ENCODE results near the gene PDZRN3. TPM values are rescaled to one million over a fixed set of nuclear protein-coding genes. Genes with fewer than 3 reads are reported as not detected.
A peak's percentile ranks its signal among the peaks of the same experiment; 100 is the strongest.

Gene PDZRN3
- total and polyA plus RNA-seq, 2 experiments from 2014 or later: 7.5 to 14.0 TPM

- peaks cover 22% of the 10 kb centered on the region for H3K4me1 Mint-ChIP-seq
Measured at GRCh38 chr3:73469331-73469730, 155.4 kb downstream of the PDZRN3 start.

GRCh38 chr3:73467211-73467610 lies 157.5 kb downstream of the PDZRN3 start:
- H3K4me3 Mint-ChIP-seq: no peak overlapping the region
- Histone ChIP-seq H3F3A (replicated peaks; ENCODE audit: low read depth) (no peaks in the 10 kb centered on the region), H2AFZ (no peak overlapping the region), H3K4me3 (no peak overlapping the region), H3K27me3 (ENCODE audit: insufficient read depth) (no peaks in the 10 kb centered on the region), H3K4me1 (ENCODE audit: insufficient read depth) (no peaks in the 10 kb centered on the region), H3K36me3 (ENCODE audit: insufficient read depth) (no peaks in the 10 kb centered on the region), H3K4me2 (no peak overlapping the region), H3K27ac (ENCODE audit: low read depth) (no peak overlapping the region), H3K9me2 (ENCODE audit: insufficient read depth) (peaks cover 12% of the 10 kb centered on the region; the same call in 1 of the 2 replicates), H4K20me1 (replicated peaks; ENCODE audit: insufficient read depth) (no peaks in the 10 kb centered on the region), H3K79me2 (replicated peaks; ENCODE audit: insufficient read depth) (no peaks in the 10 kb centered on the region)
- H3K27ac Mint-ChIP-seq: no peak overlapping the region
- DNase-seq (ENCODE audit: low spot score) (no peak), ATAC-seq (no peak)
- H3K27me3 Mint-ChIP-seq (ENCODE audit: insufficient read depth, low read depth, poor library complexity): no peaks in the 10 kb centered on the region
- peaks cover 14% of the 10 kb centered on the region for H3K4me1 Mint-ChIP-seq
- H3K9me3 Mint-ChIP-seq: no peaks in the 10 kb centered on the region
- H3K36me3 Mint-ChIP-seq (ENCODE audit: low read depth): no peaks in the 10 kb centered on the region
- TF ChIP-seq EZH2 (IDR thresholded peaks at IDR 0.05; ENCODE audit: low read depth, unreplicated experiment) (no peak), ZNF114 (CRISPR knock-in tag; IDR thresholded peaks at IDR 0.05) (no peak), CREB1 (CRISPR knock-in tag; IDR thresholded peaks at IDR 0.05; ENCODE audit: low read depth) (no peak), STAT1 (IDR thresholded peaks at IDR 0.05; ENCODE audit: unreplicated experiment) (no peak), ZNF331 (CRISPR knock-in tag; IDR thresholded peaks at IDR 0.05; ENCODE audit: low read depth) (no peak), EZH2phosphoT487 (IDR thresholded peaks at IDR 0.05; ENCODE audit: unreplicated experiment) (no peak), ZNF462 (CRISPR knock-in tag; IDR thresholded peaks at IDR 0.05) (no peak), NANOG (IDR thresholded peaks at IDR 0.05; ENCODE audit: borderline replicate concordance) (no peak)
- TF ChIP-seq, protein P1, sequence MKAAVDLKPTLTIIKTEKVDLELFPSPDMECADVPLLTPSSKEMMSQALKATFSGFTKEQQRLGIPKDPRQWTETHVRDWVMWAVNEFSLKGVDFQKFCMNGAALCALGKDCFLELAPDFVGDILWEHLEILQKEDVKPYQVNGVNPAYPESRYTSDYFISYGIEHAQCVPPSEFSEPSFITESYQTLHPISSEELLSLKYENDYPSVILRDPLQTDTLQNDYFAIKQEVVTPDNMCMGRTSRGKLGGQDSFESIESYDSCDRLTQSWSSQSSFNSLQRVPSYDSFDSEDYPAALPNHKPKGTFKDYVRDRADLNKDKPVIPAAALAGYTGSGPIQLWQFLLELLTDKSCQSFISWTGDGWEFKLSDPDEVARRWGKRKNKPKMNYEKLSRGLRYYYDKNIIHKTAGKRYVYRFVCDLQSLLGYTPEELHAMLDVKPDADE (IDR thresholded peaks at IDR 0.05): no peak

More at GRCh38 chr3:73469331-73469730, 155.4 kb downstream of the PDZRN3 start:
- Histone ChIP-seq H3K4me1 (ENCODE audit: insufficient read depth) (peaks cover 3% of the 10 kb centered on the region; the same call in 1 of the 2 replicates), H2AFZ (no peak overlapping the region), H3K36me3 (ENCODE audit: insufficient read depth) (no peaks in the 10 kb centered on the region), H3F3A (replicated peaks; ENCODE audit: low read depth) (no peaks in the 10 kb centered on the region), H3K4me3 (no peak overlapping the region), H4K20me1 (replicated peaks; ENCODE audit: insufficient read depth) (no peaks in the 10 kb centered on the region), H3K27me3 (ENCODE audit: insufficient read depth) (no peaks in the 10 kb centered on the region), H3K79me2 (replicated peaks; ENCODE audit: insufficient read depth) (no peaks in the 10 kb centered on the region), H3K4me2 (no peak overlapping the region), H3K9me2 (ENCODE audit: insufficient read depth) (peaks cover 12% of the 10 kb centered on the region; the same call in 1 of the 2 replicates), H3K27ac (ENCODE audit: low read depth) (no peak overlapping the region)
- Mint-ChIP-seq H3K9me3 (no peaks in the 10 kb centered on the region), H3K27me3 (ENCODE audit: insufficient read depth, low read depth, poor library complexity) (peaks cover 4% of the 10 kb centered on the region), H3K36me3 (ENCODE audit: low read depth) (no peaks in the 10 kb centered on the region), H3K27ac (peak overlapping the region; percentile 22; the same call in 1 of the 2 replicates), H3K4me3 (no peak overlapping the region)
- TF ChIP-seq, protein P1 (IDR thresholded peaks at IDR 0.05): no peak
- no peak for TF ChIP-seq NANOG (IDR thresholded peaks at IDR 0.05; ENCODE audit: borderline replicate concordance)
- no peak for TF ChIP-seq ZNF331 (CRISPR knock-in tag; IDR thresholded peaks at IDR 0.05; ENCODE audit: low read depth)
- no peak for ATAC-seq
- no peak for DNase-seq (ENCODE audit: low spot score)
